ENCODE results near the gene AKT1. TPM values are rescaled to one million over a fixed set of nuclear protein-coding genes. Genes with fewer than 3 reads are reported as not detected.

AKT1 gene
- total RNA-seq, 2 donors from 2014 or later, result 115 to 143 TPM

DNA sequence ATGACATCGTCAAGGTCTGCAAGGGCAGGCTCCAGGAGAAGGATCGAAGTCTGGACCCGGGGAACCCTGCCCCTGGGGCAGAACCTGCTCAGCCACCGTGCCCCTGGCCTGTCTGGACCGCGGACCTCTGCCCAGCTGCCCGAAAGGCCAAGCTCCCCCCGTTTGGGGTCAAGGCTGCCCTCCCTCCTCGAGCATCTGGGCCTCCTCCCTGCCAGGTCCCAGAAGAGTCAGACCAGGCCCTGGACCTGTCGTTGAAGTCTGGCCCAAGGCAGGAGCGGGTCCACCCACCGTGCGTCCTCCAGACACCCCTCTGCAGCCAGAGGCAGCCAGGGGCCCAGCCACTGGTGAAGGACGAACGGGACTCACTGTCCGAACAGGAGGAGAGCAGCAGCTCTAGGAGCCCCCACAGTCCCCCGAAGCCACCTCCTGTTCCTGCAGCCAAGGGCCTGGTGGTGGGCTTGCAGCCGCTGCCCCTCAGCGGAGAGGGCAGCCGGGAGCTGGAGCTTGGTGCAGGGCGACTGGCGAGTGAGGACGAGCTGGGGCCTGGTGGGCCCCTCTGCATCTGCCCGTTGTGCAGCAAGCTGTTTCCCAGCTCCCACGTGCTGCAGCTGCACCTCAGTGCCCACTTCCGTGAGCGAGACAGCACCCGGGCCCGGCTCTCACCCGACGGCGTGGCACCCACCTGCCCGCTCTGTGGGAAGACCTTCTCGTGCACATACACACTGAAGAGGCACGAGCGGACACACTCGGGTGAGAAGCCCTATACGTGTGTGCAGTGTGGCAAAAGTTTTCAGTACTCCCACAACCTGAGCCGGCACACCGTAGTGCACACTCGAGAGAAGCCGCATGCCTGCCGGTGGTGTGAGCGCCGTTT is 6.2 kb upstream of the AKT1 start:
- intact Hi-C loops (cut with DNase I), result no loop called here
- no peak for DNase-seq (ENCODE audit: low spot score)

DNA sequence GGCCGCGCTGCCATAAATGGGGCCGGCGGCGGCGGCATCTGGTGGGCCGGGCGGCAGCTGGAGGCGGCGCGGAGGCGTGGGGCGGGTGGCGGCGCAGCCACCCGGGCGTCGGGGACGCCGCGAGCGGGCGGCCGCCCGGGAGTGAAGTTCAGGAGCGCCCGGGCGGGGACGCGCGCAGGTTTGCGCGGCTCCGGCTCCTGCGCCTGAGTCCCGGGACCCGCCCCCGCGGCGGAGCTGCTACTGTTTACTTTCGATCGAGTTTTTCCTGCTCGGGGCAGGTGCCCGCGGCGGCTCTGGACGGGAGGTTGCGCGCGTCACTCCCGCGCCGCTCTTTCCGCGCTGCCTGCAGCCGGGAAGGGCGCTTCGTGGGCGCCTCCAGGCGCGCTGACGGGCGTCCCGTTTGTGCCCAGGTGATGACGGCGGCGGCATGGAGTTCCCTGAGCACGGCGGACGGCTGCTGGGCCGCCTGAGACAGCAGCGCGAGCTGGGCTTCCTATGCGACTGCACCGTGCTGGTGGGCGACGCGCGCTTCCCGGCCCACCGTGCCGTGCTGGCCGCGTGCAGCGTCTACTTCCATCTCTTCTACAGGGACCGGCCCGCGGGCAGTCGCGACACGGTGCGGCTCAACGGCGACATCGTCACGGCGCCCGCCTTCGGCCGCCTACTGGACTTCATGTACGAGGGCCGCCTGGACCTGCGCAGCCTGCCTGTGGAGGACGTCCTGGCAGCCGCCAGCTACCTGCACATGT is 5.4 kb upstream of the AKT1 start, which contains the start of gene ZBTB42:
Gene ZBTB42, plus strand, starts transcription at position 331 of the 749 bp plus-strand sequence. Its CDS starts 97 bp downstream, at position 428.
- intact Hi-C loops (cut with DNase I), result no loop called here
- peak; percentile 85 for DNase-seq (ENCODE audit: low spot score)

DNA sequence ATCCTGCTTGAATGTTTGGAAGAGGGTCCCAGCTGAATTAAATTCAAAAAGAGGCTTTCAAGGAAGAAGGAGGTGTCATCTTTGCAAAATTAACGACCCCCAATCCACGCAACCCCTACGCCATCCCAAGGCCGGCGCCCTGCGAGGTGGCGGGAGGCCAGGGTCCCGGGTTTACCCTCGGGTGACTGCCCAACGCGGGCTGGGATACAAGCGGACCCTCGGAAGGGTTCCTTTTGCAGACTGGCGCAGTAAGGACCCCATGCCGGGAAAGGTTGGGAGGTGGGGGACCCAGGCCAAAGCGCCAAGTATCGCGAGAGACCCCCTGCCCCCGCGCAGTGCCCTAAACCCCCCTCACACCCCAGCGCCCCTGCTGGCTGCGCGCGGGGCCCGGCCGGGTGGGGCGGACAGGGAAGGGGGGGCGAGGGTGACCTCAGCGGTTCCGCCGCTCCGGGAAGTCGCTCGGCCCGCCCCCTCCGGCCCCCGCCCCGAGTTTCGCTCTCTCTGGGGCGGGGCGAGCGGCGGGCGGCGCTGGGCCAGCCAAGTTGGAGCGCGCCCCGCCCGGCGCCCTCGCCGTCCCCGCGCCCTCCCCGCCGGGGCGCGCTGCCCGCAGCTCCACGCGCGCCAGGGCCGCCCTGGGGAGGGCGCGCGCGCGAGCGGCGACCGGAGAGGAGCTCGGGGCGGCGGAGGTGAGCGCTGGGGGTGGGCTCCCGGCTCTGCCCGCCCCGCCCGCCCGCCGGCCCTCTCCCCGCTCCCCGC is 4.6 kb upstream of the AKT1 start:
- DNase-seq (ENCODE audit: low spot score), result peak; percentile 97
- intact Hi-C loops (cut with DNase I), result no loop called here

DNA sequence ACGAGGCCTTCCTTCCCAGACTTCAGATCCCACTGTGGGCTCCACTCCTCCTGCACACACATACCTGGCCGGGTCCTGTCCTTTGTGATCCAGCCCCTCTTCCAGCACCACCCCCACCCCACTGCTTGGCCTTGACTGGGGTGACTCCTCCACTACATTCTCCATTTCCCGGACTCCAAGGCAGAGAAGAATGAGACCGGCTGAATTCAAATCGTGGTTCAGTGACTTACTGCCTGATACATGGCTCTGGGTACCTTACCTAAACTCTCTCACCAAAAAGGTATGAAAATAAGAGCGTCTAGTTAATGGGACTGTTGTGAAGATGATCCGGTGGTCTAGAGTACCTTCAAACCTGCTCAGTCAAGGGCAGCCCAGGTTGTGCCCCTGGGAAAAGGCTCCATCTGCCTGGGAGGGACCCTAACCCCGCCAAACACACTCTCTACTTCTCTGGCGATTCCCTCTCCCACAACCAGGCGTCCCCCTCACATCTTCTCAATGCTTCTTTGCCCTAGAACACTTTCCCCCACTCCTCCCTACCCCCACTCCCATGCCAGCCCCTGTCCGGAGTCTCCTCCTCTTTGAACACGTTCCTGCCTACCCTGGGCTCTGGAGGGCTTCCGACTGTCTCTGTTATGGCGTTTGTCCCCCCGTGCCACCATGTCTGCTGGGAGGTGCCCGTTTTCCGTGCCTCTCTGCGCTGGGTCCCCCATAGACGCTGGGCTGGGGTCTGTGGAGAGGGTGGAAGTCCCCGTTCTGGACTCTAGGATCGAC is 3.9 kb upstream of the AKT1 start:
- no peak for DNase-seq (ENCODE audit: low spot score)
- intact Hi-C loops (cut with DNase I), result no loop called here

DNA sequence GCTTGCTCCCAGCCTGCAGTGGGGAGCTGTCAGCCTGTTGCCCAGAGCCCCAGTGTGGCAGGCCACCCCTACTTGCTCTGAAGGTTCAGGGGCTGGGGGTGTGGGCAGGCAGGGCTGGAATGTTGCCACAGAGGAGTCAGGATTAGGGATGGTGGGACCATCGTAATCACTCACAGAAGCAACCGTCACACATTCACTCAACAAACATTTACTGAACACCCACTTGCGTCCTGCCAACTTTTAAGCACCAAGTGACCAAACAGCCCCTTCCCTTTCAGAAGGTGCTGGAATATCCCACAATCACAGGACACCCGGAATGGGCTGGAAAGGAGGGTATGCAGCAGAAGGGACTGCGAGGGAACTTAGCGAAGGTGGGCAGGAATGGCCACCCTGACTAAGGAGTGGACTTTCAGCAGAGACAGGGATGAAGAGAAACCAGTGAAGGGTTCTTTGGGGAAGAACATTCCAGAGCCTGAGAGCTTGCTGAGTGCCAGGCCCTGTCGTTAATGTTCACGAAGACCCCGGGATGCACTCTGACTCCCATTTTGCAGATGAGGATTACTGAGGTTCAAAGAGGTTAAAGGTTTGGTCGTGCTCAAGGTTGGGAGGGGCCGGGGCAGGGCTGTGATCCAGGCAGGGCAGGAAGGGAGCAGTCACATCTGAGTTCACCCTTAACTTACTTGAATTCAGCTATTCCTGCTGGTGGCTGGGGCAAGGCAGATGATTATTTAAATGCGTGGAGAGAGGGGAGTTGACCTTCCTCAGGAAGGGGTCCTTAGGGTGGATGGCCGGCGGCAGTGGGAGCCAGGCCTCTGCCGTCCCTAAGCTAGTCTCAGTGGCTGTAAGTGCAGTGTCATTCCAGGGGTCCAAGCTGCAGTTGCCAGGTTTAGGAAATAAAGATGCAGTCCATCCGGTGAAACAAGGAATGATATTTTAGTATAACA is 3.0 kb upstream of the AKT1 start:
- intact Hi-C loops (cut with DNase I), result no loop called here
- DNase-seq (ENCODE audit: low spot score), result no peak

DNA sequence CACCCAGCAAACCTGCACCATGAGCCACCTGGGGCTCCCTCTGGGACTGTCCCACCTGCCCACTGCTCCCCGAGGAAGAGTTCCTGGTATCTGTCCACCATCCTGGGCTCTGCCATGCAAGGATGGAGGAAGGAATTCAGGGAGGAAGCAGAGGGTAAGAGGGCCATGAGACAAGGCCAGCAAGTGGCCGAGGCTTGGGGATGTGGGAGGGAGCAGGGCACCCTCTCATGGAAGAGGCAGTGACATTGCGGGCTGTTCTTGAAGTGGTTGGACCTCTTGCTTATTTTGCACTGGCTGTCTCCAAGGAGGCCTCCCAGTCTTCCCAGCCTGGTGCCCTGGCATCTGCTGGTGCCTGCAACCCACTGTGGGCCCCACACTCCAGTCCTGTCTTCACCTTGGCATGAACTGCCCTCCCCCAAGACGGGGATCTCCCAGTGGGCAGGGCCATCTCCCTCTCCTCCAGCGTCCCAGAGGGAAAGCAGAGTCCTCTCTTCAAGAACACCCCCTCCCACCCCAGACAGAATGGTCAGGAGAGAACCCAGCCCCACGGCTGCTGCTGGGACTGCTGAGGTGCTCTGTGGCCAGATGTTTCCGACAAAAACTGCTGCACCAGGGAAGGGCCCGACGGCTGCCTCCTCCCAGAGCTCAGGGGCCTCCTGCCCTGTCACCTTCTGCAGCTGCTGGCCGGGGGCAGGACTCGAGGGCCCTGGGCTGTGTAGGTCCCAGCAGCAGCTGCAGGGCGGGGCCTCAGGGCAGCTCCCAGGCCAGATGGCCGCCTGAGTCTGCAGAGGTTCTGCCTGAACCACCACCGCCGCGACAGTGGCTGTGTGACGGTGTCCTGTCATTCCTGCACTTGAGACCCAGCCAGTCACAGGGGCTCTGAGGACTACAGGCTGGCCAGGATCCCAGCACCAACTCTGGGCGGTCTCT is 1.8 kb upstream of the AKT1 start:
- DNase-seq (ENCODE audit: low spot score), result no peak
- intact Hi-C loops (cut with DNase I), result no loop called here

DNA sequence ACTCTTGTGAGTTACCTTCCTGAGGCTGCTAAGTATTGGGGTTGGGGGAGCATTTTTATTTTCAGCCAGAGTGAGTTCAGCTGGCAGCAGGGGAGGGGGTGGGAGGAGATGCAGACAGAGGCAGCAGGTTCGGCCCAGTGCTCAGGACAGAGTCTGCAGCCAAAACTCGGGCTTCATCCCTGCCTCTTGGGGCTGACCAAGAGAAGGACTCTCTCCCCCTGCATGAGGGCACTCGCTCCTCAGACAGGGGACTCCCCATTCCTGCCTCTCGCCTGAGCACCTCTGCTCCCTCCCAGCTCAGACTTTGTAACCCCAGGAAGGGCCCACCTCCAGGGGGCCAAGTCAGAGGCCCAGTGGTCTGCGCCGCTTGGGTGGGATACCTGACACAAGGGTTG is 1.1 kb upstream of the AKT1 start:
- intact Hi-C loops (cut with DNase I), result no loop called here
- no peak for DNase-seq (ENCODE audit: low spot score)

DNA sequence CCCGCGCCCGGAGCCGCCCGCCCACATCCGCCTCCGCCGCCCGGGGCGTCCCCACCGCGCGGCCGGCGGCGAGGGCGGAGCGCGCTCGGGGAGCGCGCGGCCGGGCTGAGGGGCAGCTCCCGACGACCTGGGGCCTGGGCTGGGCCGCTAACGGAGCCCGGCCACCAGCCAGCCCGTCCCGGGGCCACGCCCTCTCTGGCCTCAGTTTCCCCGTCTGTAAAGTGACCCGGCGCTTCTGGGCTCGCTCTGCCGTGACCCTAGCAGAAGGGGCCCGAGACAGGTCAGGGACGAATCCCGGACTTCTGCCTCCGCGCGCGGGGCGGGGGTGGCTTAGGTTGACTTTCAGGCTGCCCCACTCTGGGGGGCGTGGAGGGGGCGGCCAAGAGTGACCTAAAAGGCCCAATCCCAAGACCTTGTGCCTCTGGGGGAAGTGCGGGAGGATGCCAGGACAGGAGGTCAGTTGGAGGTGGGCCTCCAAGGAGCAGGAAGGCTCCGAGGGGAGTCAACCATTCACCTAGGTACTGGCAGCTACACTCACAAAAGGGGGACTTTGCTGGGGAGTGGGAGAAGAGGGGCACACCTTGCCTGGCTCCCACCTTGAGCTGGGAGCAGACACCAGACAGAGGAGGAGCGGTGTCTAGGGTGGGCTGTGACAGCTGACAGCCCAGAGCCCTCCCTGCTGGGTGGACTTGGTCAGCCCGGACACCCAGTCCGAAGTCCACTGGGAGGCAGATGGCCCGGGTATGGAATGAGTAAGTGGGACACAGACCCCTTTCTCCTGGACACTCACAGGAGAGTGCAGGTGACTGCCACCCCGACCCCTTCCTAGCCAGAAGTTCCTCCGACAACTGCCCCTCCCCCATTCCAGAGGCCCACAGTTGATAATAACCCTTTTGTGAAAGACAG is 486 bp upstream of the AKT1 start:
- no peak for DNase-seq (ENCODE audit: low spot score)
- intact Hi-C loops (cut with DNase I), result no loop called here

DNA sequence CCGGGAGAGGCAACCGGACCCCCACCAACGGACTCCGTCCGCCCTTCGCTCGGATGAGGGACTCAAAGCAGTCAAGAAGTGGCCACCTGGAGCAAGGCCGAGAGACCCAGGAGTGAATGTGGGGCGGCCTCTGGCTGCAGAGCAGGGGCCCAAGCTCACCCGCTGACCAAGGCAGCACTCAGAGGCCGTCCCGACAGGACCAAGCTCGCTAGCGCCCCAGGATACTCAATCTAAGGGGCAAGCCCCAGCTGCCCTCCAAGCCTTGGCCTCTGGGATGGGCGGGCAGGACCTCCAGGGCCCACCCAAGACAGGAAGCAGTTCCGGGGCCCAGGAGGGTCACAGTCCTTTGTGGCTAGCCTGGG is 936 bp downstream of the AKT1 start:
- no peak for DNase-seq (ENCODE audit: low spot score)
- intact Hi-C loops (cut with DNase I), result no loop called here

DNA sequence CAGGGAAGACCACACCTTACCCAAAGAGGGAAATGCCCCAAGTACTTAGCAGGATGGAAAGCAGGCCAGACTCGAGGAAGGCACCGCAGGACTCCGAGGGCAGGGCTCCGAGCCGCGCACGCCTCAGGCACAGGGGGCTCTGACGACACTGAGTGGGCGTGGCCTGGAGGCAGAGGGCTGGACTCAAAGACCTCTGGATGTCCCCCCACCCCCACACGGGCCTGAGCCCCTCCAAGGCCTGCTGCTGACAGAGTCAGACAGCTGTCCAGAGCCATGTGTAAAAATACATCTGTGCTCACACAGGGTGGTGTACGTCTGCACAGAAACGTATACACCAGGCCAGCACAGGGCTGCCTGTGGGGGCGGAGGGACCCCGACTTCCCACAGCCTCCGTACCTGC is 1.4 kb downstream of the AKT1 start:
- intact Hi-C loops (cut with DNase I), result no loop called here
- no peak for DNase-seq (ENCODE audit: low spot score)

DNA sequence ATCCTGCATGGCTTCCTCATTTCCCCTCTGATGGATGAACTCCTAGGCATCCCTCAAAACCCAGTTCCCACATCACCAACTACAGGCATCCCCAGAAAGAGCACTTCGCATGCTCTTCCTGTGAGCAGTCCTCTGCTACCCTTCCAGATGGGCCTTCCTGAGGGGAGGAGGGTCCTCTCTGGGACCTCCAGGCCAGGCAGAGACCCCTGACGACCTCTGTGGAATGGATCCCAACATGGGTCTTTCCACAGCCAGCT is 1.9 kb downstream of the AKT1 start:
- intact Hi-C loops (cut with DNase I), result no loop called here
- DNase-seq (ENCODE audit: low spot score), result no peak

DNA sequence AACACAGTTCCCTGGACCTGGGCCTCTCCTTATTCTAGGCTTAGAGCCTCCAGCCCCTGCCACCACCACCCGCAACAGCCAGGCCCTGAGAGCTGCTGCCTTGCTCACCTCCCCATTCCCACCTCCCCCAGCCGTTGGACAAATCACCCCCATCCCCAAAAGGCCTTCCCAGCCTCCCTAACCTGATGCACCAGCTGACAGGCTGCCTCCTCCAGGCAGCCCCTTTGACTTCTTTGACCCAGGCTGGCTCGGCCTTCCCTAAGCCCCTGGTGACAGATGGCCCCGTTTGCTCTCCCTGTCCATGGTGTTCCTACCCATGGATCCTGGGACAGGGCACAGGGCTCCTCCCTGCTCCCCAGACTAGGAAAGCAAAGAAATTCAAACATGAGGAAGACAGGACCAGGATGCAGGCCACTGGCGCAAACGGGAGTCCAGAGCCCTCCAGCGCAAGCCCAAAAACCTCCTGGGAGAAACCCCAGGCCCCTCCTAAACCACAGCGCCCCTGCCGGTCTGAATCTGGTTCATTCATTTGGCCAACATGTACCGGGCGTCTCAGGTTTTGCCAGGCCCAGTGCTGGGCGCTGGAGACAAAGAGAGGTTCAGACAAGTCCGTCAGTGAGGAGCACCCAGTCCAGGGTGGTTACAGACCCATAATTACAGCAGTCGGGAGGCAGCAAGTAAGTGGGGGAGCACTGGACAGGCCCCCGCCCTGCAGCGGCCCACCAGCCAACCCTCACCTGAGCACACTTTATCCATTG is 2.4 kb downstream of the AKT1 start:
- DNase-seq (ENCODE audit: low spot score), result no peak
- intact Hi-C loops (cut with DNase I), result no loop called here

DNA sequence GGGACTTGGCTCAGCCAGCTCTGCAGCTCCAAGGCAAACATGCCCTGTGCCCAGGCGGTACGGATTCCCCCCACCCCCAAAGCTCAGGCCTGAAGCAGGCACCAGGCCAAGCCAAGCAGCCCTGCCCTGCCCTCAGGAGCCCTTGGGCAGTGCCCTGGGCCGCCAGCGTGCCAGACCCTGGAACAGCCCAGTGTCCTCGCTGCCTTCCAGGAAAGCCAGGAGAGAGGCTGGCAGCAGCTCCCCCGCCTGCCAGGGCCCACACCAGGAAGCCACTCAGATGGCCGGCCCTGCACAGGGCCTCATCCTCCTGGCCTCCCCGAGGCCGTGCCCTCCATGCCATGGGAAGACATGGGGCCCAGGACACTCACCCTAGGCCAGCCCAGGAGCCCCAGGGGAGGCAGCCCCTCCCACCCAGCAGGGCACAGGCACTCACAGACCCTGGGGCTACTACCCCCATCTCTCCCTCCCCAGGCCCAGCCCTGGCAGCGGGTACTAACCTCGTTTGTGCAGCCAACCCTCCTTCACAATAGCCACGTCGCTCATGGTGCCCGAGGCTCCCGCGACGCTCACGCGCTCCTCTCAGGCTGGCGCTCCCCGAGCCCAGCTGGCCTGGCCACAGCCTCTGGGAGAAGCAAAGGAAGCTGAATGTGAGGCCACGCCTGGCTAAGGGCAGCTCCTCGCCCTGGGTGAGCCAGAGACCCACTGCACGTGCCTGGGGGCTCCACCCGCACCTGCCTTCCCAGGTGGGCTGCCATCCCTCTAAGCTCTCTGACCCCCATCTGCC is 3.3 kb downstream of the AKT1 start:
- intact Hi-C loops (cut with DNase I), result no loop called here
- DNase-seq (ENCODE audit: low spot score), result no peak

DNA sequence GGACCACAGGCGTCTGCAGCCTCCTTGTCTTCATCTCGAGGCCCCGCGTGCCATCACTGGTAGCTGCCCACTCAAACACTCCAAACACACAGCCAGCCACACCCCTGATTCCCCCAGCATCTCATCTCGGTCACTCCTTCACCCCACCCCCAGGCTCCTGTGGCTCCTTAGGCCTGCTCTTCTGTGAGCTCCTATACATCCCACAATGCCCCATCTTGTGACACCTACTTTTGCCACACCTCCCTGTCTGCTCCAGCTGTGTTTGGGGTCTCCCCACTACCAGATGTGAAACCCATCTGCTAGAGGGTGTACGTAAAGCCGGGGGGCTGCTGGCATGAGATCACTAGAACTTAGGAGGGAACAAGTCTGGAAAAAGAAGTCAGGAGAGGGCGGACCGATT is 4.1 kb downstream of the AKT1 start:
- intact Hi-C loops (cut with DNase I), result no loop called here
- DNase-seq (ENCODE audit: low spot score), result no peak

Data from posterior vena cava (tissue), 2 donors.